ENCODE results near the gene CCDC141. TPM values are rescaled to one million over a fixed set of nuclear protein-coding genes. Genes with fewer than 3 reads are reported as not detected.

Gene CCDC141
- total and polyA plus RNA-seq, 11 donors: 10.6 to 258 (median 137) TPM

DNA sequence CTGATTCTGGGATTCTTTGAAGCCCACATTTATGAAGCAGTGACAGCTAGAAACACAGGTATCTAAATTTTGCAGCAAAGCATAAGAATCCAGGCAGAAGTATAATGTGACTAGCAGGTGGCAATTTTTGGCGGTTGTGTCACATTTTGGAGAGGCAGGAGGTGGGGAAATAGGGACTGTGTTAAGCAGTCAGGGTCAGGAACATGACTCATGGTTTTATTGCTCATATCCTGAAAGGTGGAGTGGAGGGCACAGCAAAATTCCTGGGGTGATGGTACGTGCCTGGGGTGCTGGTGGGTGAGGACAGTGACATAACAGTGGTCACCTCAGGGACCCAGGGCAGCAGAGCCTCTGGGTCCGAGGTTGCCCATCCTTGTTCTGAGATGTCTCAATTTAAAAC, 179.2 kb downstream of the CCDC141 start:
- DNase-seq: peak in 1 of 5 donors; percentile 29
- intact Hi-C loops (cut with DNase I): no loop called here
- TF ChIP-seq POLR2A (IDR thresholded peaks at IDR 0.05): no peak
- TF ChIP-seq, protein P1, sequence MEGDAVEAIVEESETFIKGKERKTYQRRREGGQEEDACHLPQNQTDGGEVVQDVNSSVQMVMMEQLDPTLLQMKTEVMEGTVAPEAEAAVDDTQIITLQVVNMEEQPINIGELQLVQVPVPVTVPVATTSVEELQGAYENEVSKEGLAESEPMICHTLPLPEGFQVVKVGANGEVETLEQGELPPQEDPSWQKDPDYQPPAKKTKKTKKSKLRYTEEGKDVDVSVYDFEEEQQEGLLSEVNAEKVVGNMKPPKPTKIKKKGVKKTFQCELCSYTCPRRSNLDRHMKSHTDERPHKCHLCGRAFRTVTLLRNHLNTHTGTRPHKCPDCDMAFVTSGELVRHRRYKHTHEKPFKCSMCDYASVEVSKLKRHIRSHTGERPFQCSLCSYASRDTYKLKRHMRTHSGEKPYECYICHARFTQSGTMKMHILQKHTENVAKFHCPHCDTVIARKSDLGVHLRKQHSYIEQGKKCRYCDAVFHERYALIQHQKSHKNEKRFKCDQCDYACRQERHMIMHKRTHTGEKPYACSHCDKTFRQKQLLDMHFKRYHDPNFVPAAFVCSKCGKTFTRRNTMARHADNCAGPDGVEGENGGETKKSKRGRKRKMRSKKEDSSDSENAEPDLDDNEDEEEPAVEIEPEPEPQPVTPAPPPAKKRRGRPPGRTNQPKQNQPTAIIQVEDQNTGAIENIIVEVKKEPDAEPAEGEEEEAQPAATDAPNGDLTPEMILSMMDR (IDR thresholded peaks at IDR 0.05): no peak
- peaks cover 0 to 13% (median 0%) of the 10 kb centered on the region in 9 donors for H3K36me3 ChIP-seq
- peak overlapping the region in 11 of 12 donors; percentile 21 to 89 (median 70) for H3K27ac ChIP-seq
- no peak overlapping the region for H3K4me3 ChIP-seq
- no peaks in the 10 kb centered on the region for H3K27me3 ChIP-seq
- H3K9me3 ChIP-seq: no peaks in the 10 kb centered on the region
- WGBS, 4 donors: 49 to 56% (median 53%) methylated on average over 3 of the region's 3 CpGs
- H3K4me1 ChIP-seq: peaks cover 1 to 37% (median 18%) of the 10 kb centered on the region in 12 donors
- ATAC-seq: peak in 3 of 4 donors; percentile 42 to 58 (median 45)

DNA sequence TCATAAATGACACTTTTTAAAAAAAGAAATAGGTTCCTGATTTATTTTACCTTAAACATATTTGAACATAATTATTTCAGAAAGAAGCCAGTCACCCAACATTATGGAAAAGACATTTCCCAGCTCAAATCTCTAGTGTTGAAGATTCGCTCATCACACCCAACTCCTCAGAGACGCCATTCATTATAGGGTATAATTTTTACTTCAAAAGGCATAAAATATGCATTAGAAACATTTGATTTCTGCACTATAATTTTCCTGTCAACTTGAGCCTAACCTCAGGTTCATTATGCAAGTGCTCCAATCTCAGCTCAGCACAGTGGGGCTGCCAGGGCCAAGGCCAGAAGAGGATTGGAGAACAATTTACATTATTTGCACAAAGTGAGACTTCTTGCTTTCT, 183.9 kb downstream of the CCDC141 start:
- H3K9me3 ChIP-seq: no peaks in the 10 kb centered on the region
- H3K4me1 ChIP-seq: peaks cover 6 to 66% (median 35%) of the 10 kb centered on the region in 12 donors
- ATAC-seq: no peak
- WGBS, 4 donors: 93 to 99% (median 97%) methylated on average over 2 of the region's 2 CpGs
- H3K27ac ChIP-seq: peak overlapping the region; percentile 73 to 96 (median 92)
- intact Hi-C loops (cut with DNase I): loop anchor here in 2 of 10 donors (2.0 to 10.0 kb wide), 2 partner anchors 59 to 61 kb away; partner anchors contain the start of gene TTN (in 2 of the 2)
- DNase-seq: no peak
- H3K36me3 ChIP-seq: peaks cover 0 to 3% (median 0%) of the 10 kb centered on the region in 9 donors
- TF ChIP-seq, protein P1 (IDR thresholded peaks at IDR 0.05): no peak
- no peak for TF ChIP-seq POLR2A (IDR thresholded peaks at IDR 0.05)
- no peaks in the 10 kb centered on the region for H3K27me3 ChIP-seq
- no peak overlapping the region for H3K4me3 ChIP-seq

DNA sequence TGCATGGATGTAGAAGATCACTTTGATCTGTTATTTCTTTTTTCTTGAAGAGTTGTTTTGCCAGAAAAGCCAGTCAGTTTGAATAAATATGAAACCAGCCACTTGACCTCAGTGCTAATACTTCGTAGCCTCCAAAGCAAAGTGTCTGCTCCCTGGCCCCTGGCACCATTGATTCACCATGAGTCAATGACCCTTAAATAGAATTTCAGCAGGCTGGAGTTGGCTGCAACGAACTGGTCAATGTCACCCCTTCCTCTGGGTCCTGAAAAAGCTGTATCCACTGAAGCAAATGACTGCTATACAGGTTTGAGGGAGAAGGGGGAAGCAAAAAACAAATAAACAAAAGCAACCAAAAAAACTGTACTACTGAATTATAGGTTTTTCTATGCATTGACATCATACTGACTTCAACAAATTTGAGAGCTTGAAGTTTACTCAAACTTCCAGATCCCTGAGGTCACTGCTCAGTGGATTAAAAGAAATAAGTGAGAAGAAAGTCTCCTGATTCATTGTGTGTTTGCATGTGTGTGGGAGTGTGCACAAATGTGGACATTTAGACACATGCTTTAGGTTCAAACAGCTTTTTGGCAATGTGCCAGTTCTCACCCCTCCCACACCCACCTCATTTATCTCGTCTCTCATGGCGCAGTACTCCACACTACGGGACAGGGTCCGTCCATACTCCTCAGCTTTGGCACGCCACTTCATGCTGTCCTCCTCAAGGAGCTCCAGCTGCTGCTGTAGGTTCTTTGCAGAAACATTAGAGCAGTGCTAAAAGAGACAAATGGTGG, 184.6 kb downstream of the CCDC141 start:
- peak; percentile 80 to 82 (median 80) for ATAC-seq

DNA sequence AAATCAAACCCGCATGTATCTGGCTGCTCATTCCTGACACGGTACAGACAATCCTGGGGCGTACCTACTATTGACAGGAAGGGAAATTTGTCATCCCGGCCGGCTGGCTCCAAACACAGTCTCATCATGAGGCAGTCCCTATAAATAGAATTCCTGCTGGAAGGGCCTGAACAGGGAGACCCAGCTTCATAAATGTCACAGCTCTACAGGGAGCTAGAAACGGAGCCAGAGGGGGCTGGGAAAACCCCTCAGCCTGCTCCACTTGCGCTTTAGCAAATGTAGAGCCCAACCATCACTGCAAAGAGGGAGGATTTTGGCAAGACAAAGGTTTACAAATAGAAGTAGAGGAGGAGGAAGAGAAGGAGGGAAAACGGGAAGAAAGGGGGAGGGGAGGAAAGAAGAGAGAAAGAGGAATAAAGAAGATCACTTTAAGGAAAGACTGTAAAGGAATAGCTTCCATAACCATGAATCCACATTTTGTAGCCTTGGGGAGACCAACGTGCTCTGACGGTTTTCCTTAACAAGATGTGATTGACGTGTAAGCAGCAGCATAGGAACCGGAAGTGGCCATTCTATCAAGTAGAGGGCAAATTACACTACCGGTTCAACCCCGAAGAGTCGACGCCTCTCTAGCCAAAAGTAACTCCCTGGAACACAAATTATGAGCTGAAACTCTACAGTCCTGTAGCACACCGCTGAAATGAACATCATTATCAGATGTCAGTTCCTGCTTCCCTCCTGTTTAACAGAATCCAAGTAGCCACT, 185.9 kb downstream of the CCDC141 start:
- 10 to 15% (median 13%) methylated on average over 17 of the region's 17 CpGs for WGBS, 4 donors
- peaks cover 4 to 68% (median 48%) of the 10 kb centered on the region in 12 donors for H3K4me1 ChIP-seq
- ATAC-seq (peak; percentile 84 to 89 (median 88)), DNase-seq (peak; percentile 82 to 92 (median 85))
- H3K27me3 ChIP-seq: no peaks in the 10 kb centered on the region
- H3K4me3 ChIP-seq: peak overlapping the region in 9 of 12 donors; percentile 8 to 34 (median 21)
- H3K36me3 ChIP-seq: no peaks in the 10 kb centered on the region
- no peaks in the 10 kb centered on the region for H3K9me3 ChIP-seq
- TF ChIP-seq, protein P1 (IDR thresholded peaks at IDR 0.05): no peak
- peak in 1 of 2 donors; percentile 45 for TF ChIP-seq POLR2A (IDR thresholded peaks at IDR 0.05)
- intact Hi-C loops (cut with DNase I): loop anchor here in 5 of 10 donors (2.0 to 10.0 kb wide), 4 partner anchors 37 to 59 kb away; partner anchors contain the start of gene TTN (in 5 of the 5)
- H3K27ac ChIP-seq: peak overlapping the region; percentile 73 to 96 (median 92)

More for the DNA sequence above, 184.6 kb downstream of the CCDC141 start:
- H3K36me3 ChIP-seq: peaks cover 0 to 1% (median 0%) of the 10 kb centered on the region in 9 donors
- intact Hi-C loops (cut with DNase I): loop anchor here in 2 of 10 donors (2.0 to 10.0 kb wide), 2 partner anchors 59 to 61 kb away; partner anchors contain the start of gene TTN (in 2 of the 2)
- peak in 4 of 5 donors; percentile 60 to 75 (median 66) for DNase-seq
- no peak overlapping the region for H3K4me3 ChIP-seq
- H3K9me3 ChIP-seq: no peaks in the 10 kb centered on the region
- peaks cover 4 to 69% (median 39%) of the 10 kb centered on the region in 12 donors for H3K4me1 ChIP-seq
- no peak for TF ChIP-seq POLR2A (IDR thresholded peaks at IDR 0.05)
- H3K27me3 ChIP-seq: no peaks in the 10 kb centered on the region
- WGBS, 4 donors: 32 to 44% (median 39%) methylated on average over 7 of the region's 7 CpGs
- peak overlapping the region; percentile 73 to 96 (median 92) for H3K27ac ChIP-seq
